A549 treated with RU486 at 1 μM for 4 hours (cell line): ENCODE data around the gene SMIM32. TPM values are rescaled to one million over a fixed set of nuclear protein-coding genes. Genes with fewer than 3 reads are reported as not detected.

Source experiments
- total RNA-seq: library from RNA; stranded (reverse); fragments of 200-300 nt; extraction: Qiagen RNA extraction; gene quantifications from 5 replicates; pipeline ENCODE4 v1.2.3, GENCODE V29; 2022; ENCODE audit warnings: low read depth

Gene SMIM32
- total RNA-seq: not detected in 5 replicates

GRCh38 chr5:136192526-136193321 is at the start of gene SMIM32:
Gene SMIM32 (minus strand): TSS chr5:136193162. CDS start chr5:136192524, 638 bp downstream.

Other genes with a start within 250 kb of the SMIM32 start
- not detected in 5 replicates for gene LECT2, start 238.2 kb downstream of the SMIM32 start, total RNA-seq
- 1,571 to 2,070 TPM (median 1,744 TPM) in 5 replicates for gene TGFBI, start 164.2 kb downstream of the SMIM32 start, total RNA-seq
- 15.9 to 33.5 TPM (median 29.2 TPM) in 5 replicates for gene SMAD5, start 60.3 kb downstream of the SMIM32 start, total RNA-seq
- not detected in 5 replicates for gene TRPC7, start 172.4 kb upstream of the SMIM32 start, total RNA-seq